Measurements from ENCODE around the gene USH1G.

Gene USH1G

GRCh38 chr17:74875977-74876593 is 47.0 kb downstream of the USH1G start:
- H3K27me3 Mint-ChIP-seq (ENCODE audit: low read depth, poor library complexity): peaks cover 7% of the 10 kb centered on the region
- peaks cover 61% of the 10 kb centered on the region for H3K4me1 Mint-ChIP-seq
- no peak overlapping the region for H3K4me3 Mint-ChIP-seq
- no peaks in the 10 kb centered on the region for H3K36me3 Mint-ChIP-seq (ENCODE audit: low read depth)
- peak overlapping the region; percentile 41 for H3K27ac Mint-ChIP-seq
- no peaks in the 10 kb centered on the region for H3K9me3 Mint-ChIP-seq
- no peak for DNase-seq
- TF ChIP-seq, protein P1, sequence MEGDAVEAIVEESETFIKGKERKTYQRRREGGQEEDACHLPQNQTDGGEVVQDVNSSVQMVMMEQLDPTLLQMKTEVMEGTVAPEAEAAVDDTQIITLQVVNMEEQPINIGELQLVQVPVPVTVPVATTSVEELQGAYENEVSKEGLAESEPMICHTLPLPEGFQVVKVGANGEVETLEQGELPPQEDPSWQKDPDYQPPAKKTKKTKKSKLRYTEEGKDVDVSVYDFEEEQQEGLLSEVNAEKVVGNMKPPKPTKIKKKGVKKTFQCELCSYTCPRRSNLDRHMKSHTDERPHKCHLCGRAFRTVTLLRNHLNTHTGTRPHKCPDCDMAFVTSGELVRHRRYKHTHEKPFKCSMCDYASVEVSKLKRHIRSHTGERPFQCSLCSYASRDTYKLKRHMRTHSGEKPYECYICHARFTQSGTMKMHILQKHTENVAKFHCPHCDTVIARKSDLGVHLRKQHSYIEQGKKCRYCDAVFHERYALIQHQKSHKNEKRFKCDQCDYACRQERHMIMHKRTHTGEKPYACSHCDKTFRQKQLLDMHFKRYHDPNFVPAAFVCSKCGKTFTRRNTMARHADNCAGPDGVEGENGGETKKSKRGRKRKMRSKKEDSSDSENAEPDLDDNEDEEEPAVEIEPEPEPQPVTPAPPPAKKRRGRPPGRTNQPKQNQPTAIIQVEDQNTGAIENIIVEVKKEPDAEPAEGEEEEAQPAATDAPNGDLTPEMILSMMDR (IDR thresholded peaks at IDR 0.05): no peak

GRCh38 chr17:74875155-74875976 is 47.7 kb downstream of the USH1G start:
- Mint-ChIP-seq H3K4me3 (peak overlapping the region; percentile 3), H3K9me3 (no peaks in the 10 kb centered on the region), H3K4me1 (peaks cover 64% of the 10 kb centered on the region), H3K27ac (peak overlapping the region; percentile 41), H3K27me3 (ENCODE audit: low read depth, poor library complexity) (peaks cover 4% of the 10 kb centered on the region), H3K36me3 (ENCODE audit: low read depth) (no peaks in the 10 kb centered on the region)
- TF ChIP-seq, protein P1 (IDR thresholded peaks at IDR 0.05): no peak
- no peak for DNase-seq

DNA sequence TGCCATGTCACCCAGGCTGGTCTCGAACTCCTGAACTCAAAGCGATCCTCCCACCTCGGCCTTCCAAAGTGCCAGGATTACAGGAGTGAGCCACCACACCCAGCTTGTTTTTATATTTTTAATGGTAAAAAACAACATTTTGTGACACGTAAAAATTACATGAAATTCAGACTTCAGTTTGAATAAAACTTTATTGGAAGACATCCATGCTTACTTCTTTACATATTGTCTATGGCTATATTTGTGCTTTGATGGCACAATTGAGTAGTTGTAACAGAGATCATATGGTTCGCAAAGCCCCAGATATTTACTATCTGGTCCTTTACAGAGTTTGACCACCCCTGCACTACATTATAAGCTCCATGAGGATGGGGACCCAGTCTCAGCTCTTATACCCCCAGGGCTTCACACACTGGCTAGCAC is 48.4 kb downstream of the USH1G start:
- Mint-ChIP-seq H3K9me3 (no peaks in the 10 kb centered on the region), H3K4me3 (peak overlapping the region; percentile 3), H3K27ac (no peak overlapping the region), H3K36me3 (ENCODE audit: low read depth) (no peaks in the 10 kb centered on the region), H3K27me3 (ENCODE audit: low read depth, poor library complexity) (peaks cover 4% of the 10 kb centered on the region), H3K4me1 (peaks cover 62% of the 10 kb centered on the region)
- no peak for DNase-seq
- TF ChIP-seq, protein P1 (IDR thresholded peaks at IDR 0.05): no peak

GRCh38 chr17:74873874-74874614 is 49.0 kb downstream of the USH1G start:
- Mint-ChIP-seq H3K4me3 (peak overlapping the region; percentile 93), H3K27ac (peak overlapping the region; percentile 87), H3K27me3 (ENCODE audit: low read depth, poor library complexity) (peaks cover 4% of the 10 kb centered on the region), H3K9me3 (no peaks in the 10 kb centered on the region), H3K4me1 (peaks cover 65% of the 10 kb centered on the region), H3K36me3 (ENCODE audit: low read depth) (no peaks in the 10 kb centered on the region)
- TF ChIP-seq, protein P1 (IDR thresholded peaks at IDR 0.05): no peak
- DNase-seq: no peak

DNA sequence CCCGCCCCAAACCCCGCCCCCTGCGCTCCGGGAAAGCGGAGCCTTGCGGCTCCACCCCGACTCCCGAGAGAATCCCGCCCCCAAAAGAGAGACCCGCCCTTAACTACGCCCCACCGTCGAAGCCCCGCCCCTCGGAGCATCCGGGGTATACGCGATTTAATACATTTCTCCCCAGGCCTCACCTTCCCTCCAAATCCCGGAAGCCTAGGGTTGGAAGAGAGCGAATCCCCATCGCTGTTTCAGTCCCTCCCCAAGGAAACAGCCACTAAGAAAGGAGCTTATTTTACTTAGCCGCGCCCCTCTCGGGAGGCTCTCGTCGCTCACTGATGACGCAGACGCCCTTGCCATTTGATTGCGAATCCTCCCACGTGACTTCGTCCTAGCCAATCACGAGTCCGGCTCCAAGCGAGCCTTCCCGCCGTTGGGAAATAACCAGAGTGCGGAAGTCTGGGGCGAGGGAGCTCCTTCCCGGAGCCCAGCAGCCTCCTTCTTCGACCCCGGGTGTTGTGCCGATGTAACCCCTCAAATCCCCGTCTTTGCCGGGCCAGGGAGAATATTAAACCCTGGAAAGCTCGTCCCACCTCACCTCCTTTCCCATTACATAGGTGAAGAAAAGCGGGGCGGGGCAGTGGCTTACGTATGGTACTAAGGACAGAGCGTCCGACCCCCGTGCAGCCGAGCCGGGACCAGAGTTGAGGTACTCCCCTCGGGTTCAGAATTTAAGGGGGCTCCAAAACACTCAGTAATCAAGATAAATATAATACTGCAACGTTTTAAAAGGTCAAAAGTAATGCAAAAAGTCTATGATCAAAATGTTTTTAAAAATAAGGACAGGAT is 49.8 kb downstream of the USH1G start:
- Mint-ChIP-seq H3K4me1 (peaks cover 72% of the 10 kb centered on the region), H3K27ac (peak overlapping the region; percentile 87), H3K9me3 (no peaks in the 10 kb centered on the region), H3K36me3 (ENCODE audit: low read depth) (no peaks in the 10 kb centered on the region), H3K27me3 (ENCODE audit: low read depth, poor library complexity) (peaks cover 7% of the 10 kb centered on the region), H3K4me3 (peak overlapping the region; percentile 93)
- TF ChIP-seq, protein P1 (IDR thresholded peaks at IDR 0.05): no peak
- peak; percentile 99 for DNase-seq
